ENCODE results near the gene SYCP1. TPM values are rescaled to one million over a fixed set of nuclear protein-coding genes. Genes with fewer than 3 reads are reported as not detected.

SYCP1 gene
- total and polyA plus RNA-seq, 2 donors from 2014 or later: not detected

GRCh38 chr1:114959423-114959822, 104.8 kb downstream of the SYCP1 start:
- intact Hi-C loops (cut with DNase I): no loop called here
- Histone ChIP-seq H3K36me3 (ENCODE audit: control insufficient read depth in 2 of 3, insufficient read depth in 3 of 3, low read length in 3 of 3) (no peaks in the 10 kb centered on the region), H3K4me3 (ENCODE audit: low read length in 3 of 3) (no peak overlapping the region), H3K27ac (ENCODE audit: low read depth in 2 of 2, low read length in 2 of 2) (no peak overlapping the region), H3K9ac (ENCODE audit: low read length in 3 of 3) (no peak overlapping the region), H3K9me3 (ENCODE audit: control insufficient read depth in 2 of 3, insufficient read depth in 1 of 3, low read length in 3 of 3) (no peaks in the 10 kb centered on the region), H3K4me1 (ENCODE audit: control insufficient read depth in 2 of 3, insufficient read depth in 2 of 3, low read depth in 1 of 3, low read length in 3 of 3) (no peaks in the 10 kb centered on the region), H3K27me3 (ENCODE audit: control insufficient read depth, insufficient read depth, low read length) (no peaks in the 10 kb centered on the region)
- FAIRE-seq (no peak), DNase-seq (no peak)
- TF ChIP-seq, protein P1, sequence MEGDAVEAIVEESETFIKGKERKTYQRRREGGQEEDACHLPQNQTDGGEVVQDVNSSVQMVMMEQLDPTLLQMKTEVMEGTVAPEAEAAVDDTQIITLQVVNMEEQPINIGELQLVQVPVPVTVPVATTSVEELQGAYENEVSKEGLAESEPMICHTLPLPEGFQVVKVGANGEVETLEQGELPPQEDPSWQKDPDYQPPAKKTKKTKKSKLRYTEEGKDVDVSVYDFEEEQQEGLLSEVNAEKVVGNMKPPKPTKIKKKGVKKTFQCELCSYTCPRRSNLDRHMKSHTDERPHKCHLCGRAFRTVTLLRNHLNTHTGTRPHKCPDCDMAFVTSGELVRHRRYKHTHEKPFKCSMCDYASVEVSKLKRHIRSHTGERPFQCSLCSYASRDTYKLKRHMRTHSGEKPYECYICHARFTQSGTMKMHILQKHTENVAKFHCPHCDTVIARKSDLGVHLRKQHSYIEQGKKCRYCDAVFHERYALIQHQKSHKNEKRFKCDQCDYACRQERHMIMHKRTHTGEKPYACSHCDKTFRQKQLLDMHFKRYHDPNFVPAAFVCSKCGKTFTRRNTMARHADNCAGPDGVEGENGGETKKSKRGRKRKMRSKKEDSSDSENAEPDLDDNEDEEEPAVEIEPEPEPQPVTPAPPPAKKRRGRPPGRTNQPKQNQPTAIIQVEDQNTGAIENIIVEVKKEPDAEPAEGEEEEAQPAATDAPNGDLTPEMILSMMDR (IDR thresholded peaks at IDR 0.05; ENCODE audit: borderline replicate concordance, extremely low read depth, insufficient read depth): no peak

DNA sequence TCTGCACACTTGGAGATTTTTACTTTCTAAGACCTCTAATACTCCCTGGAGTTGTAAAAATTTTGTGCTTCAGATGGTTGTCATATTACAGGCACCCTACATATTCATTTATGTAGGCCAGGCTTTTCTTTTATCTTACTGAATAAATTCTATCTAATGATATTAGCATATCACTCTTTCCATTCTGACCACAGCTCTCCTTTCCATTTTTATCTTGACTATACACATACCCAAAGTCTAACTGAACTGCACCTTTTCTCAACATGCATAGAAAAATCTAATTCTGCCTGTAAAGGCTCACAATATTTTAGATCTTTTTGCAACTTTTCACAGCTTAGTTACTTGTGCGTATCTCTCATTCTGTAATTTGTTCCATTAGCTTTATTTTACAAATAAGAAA, 122.2 kb downstream of the SYCP1 start:
- Histone ChIP-seq H3K27ac (ENCODE audit: low read depth in 2 of 2, low read length in 2 of 2) (no peak overlapping the region), H3K4me1 (ENCODE audit: control insufficient read depth in 2 of 3, insufficient read depth in 2 of 3, low read depth in 1 of 3, low read length in 3 of 3) (no peaks in the 10 kb centered on the region), H3K9ac (ENCODE audit: low read length in 3 of 3) (no peak overlapping the region), H3K27me3 (ENCODE audit: control insufficient read depth, insufficient read depth, low read length) (no peaks in the 10 kb centered on the region), H3K4me3 (ENCODE audit: low read length in 3 of 3) (no peak overlapping the region), H3K9me3 (ENCODE audit: control insufficient read depth in 2 of 3, insufficient read depth in 1 of 3, low read length in 3 of 3) (peaks cover 0 to 4% (median 1%) of the 10 kb centered on the region in 3 donors), H3K36me3 (ENCODE audit: control insufficient read depth in 2 of 3, insufficient read depth in 3 of 3, low read length in 3 of 3) (no peaks in the 10 kb centered on the region)
- intact Hi-C loops (cut with DNase I): loop anchor here (5.0 kb wide), 1 partner anchor 135 kb away; no protein-coding TSS in a partner anchor
- DNase-seq (no peak), FAIRE-seq (no peak)
- TF ChIP-seq, protein P1 (IDR thresholded peaks at IDR 0.05; ENCODE audit: borderline replicate concordance, extremely low read depth, insufficient read depth): no peak

DNA sequence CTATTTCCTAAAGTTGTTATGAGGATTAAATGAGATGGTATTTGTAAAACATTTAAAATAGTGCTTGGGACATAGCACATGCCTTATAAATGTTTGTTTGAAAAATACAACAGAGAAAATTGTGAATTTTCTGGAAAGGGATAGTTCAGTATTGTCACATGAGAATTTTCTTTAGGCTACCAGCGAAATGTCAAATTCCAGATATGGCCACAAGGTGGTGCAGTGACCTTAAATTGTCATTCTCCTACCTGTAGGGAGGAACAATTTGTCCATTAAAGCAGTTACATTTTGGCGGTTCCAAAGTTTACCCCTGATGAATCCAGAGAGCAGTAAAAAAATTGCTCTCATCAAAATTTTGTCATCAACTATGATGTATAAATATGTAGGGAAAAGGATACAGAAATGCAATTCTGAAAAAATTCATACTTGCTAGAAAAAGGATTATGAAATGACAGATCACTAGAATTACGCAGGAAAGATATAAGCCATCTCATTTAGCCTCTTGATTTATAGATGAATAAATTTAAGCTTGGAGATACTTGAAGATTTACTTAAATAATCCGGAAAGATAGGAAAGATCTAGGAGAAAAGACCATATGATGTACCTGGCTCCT, 124.7 kb downstream of the SYCP1 start:
- H3K4me1 ChIP-seq (ENCODE audit: control insufficient read depth in 2 of 3, insufficient read depth in 2 of 3, low read depth in 1 of 3, low read length in 3 of 3): no peaks in the 10 kb centered on the region
- no peak overlapping the region for H3K9ac ChIP-seq (ENCODE audit: low read length in 3 of 3)
- H3K27me3 ChIP-seq (ENCODE audit: control insufficient read depth, insufficient read depth, low read length): no peaks in the 10 kb centered on the region
- DNase-seq: peak in 4 of 5 donors; percentile 52 to 78 (median 63)
- TF ChIP-seq, protein P1 (IDR thresholded peaks at IDR 0.05; ENCODE audit: borderline replicate concordance, extremely low read depth, insufficient read depth): peak; percentile 83
- intact Hi-C loops (cut with DNase I): loop anchor here (5.0 kb wide), 1 partner anchor 133 kb away; no protein-coding TSS in a partner anchor
- H3K27ac ChIP-seq (ENCODE audit: low read depth in 2 of 2, low read length in 2 of 2): no peak overlapping the region
- peak; percentile 86 for FAIRE-seq
- H3K4me3 ChIP-seq (ENCODE audit: low read length in 3 of 3): no peak overlapping the region
- H3K36me3 ChIP-seq (ENCODE audit: control insufficient read depth in 2 of 3, insufficient read depth in 3 of 3, low read length in 3 of 3): no peaks in the 10 kb centered on the region
- peaks cover 0 to 6% (median 2%) of the 10 kb centered on the region in 3 donors for H3K9me3 ChIP-seq (ENCODE audit: control insufficient read depth in 2 of 3, insufficient read depth in 1 of 3, low read length in 3 of 3)

Data from kidney (tissue), 14 donors.